HG02981 (cell line): ENCODE data around the gene WHRN.

Source experiments
- ATAC-seq: cut with Tn5 transposase; IDR thresholded peaks from one replicate; pipeline ENCODE4 v1.9.1; 2021; ENCODE audit warnings: mild to moderate bottlenecking, moderate library complexity; ENCODE audit not compliant: unreplicated experiment

WHRN gene

GRCh38 chr9:114473447-114473801 is 31.8 kb downstream of the WHRN start:
- ATAC-seq: no peak

DNA sequence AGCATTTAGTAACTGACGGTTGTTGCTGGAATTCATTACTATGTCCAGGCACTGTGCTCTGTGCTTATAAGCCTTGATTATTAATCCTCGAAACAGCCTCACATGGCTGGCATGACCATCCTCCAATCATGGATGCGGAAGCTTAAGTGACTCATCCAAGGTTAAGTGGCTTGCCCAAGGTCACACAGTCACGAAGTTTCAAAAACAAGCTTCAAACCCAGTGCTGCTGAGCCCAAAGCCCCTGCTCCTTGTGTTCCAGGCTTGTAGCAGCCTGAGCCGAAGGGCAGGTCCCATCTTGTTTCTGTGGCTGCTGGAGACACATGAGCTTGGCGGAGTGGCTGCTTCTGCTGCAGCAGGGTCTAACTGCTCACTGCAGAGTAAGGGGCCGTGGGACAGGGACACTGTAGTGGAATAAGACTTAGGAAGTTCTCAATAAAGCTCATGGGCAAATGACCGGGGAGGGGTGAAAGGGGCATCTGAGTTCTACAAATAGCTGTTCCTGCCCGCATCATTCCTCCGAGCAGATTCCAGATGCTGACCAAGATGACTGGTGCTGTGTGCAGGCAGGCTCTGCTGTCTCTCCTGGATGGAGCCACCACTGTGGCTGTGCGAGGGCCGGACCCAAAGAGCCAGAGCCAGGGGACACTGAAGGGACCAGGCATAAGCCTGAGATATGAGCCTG is 32.4 kb downstream of the WHRN start:
- ATAC-seq: no peak

- no peak for ATAC-seq
Observed at GRCh38 chr9:114471157-114471556, 34.1 kb downstream of the WHRN start.

DNA sequence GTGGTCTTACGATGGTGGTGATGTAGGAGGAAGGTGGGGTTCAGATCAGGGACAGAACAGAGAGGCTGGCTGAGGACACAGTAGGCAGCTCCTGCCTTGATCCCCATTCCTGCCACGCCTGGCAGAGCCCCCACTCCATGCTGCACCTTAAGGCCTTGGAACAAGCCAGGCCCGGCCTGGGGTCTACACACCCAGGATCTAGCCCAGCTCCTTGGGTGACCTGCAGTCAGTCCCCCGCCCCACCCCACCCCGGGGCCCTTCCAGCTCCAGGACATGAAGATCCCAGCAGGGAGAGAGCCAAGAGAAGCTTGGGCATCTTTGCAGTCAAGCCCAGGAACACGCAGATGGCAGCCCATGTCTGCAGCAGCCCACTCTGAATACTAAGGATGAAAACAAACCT is 34.7 kb downstream of the WHRN start:
- no peak for ATAC-seq

DNA sequence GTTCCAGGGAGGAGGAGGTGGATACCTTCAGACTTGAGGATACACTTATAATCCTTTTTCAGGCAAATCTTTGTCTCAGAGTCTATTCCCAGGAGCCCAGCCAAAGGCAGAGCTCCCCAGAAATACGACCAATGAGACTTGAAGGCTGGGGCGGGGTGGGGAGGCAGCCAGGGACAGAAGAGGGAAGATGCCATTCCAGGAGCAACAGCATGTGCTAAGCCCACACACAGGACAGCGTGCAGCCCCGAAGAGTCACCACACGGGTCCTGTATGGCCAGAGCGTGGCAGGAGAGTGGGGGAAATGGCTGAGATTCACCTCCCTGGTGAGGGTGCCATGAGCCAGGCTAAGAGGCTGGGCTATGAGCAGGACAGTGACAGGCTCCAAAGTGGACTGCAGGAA is 35.2 kb downstream of the WHRN start:
- no peak for ATAC-seq

DNA sequence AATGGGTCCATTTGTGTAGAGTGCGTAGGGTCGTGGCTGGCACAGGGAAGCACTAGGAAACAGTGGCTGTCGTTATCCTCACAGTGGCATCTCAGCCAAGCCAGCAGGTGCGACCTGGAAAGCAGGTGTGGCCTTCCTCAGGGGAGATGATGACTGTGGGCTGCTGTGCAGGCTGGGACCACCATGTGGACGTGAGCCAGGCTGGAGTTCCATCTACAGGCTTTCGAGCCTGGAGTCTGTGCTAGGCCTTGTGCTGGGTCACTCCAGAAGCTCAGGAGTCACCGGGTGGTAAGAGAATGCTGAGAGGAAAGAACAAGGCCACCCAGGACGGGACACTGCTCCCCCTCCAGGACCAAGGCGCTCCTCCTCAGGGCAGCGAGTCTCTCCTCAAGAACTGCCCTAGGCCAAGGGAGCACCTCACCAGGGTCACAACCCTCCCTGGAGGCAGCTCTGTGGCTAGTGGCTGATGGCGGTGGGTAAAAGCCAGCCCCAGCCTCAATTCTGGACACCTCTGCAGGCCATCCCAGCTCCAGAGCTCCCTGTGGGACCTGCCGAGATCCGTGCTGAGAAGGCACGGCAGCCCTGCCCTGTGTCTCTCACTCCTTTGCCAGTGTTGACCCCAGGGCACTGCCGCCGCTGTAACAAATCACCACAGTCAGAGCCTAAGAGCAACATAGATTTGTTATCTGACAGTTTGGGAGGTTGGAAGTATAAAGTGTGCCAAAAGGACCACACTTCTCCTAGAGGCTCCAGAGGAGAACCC is 36.0 kb downstream of the WHRN start:
- no peak for ATAC-seq

GRCh38 chr9:114467910-114468309 is 37.4 kb downstream of the WHRN start:
- ATAC-seq: no peak

GRCh38 chr9:114467226-114467750 is 38.0 kb downstream of the WHRN start:
- no peak for ATAC-seq

- ATAC-seq: no peak
Observed at GRCh38 chr9:114465906-114466900, 39.1 kb downstream of the WHRN start.

GRCh38 chr9:114465417-114465816 is 39.9 kb downstream of the WHRN start:
- no peak for ATAC-seq

DNA sequence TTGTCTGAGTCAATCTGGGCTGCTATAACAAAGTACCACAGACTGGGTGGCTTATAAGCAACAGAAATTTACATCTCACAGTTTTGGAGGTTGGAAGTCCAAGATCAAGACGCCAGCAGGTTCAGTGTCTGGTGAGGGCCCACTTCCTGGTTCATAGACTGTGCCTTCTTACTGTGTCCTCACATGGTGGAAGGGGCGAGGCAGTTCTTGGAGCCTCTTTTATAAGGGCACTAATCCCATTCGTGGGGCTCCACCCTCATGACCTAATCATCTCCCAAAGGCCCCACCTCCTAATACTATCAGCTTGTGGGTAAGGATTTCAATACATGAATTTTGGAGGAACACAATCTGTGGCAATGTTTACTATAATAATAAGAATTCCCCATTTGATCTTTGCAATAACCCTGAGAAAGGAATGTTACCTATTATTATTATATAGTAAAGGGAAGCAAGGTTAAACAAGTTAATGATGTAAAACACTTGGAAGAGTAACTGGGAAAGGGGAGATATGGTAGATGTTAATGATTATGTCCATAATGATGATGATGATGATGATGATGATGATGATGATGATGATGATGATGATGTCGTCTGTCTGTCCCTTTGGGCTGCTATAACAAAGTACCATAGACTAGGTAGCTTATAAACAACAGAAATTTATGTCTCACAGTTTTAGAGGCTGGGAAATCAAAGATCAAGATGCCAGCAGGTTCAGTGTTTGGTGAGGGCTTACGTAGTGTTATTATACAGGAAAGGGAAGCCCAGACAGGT is 40.8 kb downstream of the WHRN start:
- ATAC-seq: no peak

DNA sequence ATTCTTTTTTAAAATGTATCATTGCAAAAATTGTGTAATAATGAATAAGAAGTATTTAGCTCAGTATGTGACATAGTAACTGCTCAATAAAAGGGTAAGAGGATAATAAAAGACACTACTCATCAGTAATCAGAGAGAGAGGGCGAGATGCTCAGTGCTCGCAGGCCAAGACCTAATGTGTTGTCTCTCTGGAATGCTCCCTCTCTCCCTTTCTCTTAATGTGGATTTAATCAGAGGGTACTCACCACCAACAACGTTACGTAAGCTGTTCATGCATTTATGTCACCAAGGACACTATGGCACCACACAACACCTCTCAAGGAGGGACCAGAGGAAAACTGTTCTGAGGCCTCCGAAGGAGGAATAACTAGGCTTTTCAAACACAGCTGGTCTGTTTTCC is 42.5 kb downstream of the WHRN start:
- no peak for ATAC-seq

GRCh38 chr9:114461468-114461867 is 43.8 kb downstream of the WHRN start:
- no peak for ATAC-seq

- ATAC-seq: no peak
Observed at GRCh38 chr9:114460513-114461199, 44.6 kb downstream of the WHRN start.

DNA sequence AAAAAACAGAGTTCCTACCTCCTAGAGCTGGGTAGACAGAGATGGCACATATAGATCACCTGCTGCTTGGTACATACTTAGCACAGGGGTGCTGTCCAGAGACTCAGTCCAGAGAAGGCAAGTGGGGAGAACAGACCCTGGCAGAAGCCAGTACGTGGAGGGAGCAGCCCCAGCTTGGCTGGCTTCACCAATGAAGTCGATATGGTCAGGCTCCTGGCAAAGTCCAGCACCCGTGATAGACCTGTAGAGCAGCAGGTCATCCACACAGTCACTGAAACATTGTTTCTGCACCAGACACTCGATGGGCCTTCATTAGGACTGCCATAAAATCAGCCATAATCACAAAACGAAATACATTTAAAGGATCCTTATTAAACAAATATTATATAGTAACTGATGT is 45.8 kb downstream of the WHRN start:
- ATAC-seq: no peak

- no peak for ATAC-seq
Observed at GRCh38 chr9:114456929-114457328, 48.3 kb downstream of the WHRN start.

- ATAC-seq: no peak
Observed at GRCh38 chr9:114454652-114455051, 50.6 kb downstream of the WHRN start.

DNA sequence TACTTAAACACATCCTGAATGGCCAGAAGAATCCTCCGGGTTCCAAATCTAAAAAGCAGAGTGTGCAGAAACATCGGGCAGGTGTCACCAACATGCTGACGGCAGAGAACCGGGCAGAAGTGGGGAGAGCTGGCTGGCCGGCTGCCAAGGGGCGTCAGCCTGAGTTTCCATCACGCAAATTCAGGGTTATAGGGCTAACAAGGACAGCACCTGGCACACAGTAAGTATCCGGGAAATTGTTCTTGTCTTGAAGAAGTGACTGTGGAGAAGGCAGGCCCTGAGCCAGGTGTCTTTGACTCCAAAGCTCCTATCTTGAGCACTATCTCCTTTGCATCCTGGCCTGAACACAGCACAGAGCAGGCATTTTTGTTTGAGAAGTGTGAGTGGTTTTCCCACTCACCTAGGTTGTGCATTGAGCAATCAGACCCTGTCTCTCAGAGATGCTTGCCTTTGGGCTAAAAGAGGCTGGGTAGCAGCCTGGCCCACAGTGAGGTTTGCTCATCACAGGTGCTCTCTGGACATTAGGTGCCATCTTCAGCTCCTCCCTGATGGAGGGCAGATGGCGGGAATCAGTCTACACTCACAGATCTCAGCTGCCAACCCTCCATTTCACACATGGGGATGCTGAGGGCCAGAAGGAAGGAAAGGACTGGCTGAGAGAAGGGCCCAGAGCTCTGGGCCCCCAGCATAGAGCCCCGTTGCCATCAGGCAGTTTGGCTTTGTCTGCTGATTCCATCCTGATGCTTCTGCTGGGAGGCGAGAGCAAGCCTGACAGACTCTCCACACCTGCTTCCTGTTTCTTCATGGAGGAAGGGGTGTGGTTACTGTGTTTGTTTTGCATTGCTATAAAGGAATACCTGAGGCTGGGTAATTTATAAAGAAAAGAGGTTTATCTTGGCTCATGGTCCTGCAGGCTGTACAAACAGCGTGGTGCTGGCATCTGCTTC is 52.8 kb downstream of the WHRN start:
- no peak for ATAC-seq

DNA sequence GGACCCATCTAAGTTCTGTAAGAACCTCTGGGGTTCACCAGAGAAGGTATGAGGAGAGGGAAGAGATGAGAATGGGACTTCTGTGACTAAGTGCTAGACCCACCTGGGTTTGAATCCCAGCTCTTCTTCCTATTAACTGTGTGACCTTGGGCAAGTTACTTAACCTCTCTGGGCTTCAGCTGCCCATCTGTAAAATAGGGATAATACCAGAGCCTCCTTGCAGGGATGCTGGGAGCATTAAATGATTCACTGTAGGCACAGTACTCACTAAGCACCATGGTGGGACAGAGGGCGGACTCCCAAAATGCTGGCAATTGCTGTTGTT is 53.6 kb downstream of the WHRN start:
- ATAC-seq: no peak
